NCI-H1436 treated with DMSO at 0.1 percent for 48 hours (cell line): ENCODE measurements around the gene GHRL.

Source experiments
- DNase-seq: peaks from one replicate; lab custom pipeline; 2025; lab: John Stamatoyannopoulos, UW

The GHRL gene

DNA sequence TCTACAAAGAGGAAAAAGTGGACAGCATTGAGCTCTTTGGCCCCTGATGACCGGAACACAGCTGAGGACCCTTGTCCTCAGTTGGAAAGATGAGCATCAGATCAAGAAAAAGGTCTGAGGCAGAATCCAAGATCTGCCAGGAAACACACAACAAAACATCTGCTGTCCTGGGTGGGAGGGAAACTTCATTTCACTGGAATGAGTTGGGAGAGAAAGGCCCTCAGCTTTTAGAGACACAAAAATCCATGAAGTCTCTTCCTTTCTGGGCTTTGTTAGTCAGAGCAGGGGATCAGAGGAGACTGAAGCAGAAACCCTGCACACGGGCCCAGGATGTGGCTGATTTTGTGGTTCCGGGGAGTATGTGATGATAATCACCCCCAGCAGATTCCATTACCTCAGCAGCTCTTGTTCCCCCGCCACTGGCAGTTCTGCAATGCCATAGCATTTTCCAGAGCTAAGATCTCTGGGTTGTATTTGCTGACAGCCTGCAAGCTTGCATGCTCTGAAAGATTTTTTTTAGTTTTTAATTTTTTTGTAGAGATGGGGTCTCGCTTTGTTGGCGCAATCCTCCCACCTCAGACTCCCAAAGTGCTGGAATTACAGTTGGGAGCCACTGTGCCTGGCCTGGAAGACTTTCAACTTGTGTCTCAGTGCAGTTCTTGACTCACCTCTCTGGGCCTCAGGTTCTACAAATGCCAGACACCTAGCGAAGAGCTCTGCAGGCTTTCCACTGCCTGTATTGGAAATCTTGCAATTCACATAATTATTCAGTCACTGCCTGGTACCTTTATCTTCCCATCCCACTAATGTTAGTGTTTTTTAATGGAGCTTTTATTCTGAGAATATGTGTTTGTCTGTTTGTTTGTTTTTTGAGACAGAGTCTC lies 50.3 kb downstream of the GHRL start:
- DNase-seq, result no peak

DNA sequence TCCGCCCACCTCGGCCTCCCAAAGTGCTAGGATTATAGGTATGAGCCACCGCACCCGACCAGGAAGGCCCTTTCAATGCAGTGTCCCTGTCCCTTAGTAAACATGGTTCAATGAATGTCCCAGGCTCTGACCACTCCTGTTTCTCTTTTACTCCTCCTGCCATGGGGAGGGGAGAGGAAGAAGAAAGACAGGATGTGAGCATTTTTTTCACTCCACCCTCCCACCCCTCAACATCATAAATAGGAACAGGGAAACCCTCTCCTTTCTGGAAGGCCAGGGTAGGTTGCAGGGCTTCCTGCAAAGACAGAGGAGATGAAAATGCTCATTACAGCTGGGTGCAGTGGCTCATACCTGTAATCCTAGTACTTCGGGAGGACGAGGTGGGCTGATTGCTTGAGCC lies 51.9 kb downstream of the GHRL start:
- DNase-seq, result no peak

DNA sequence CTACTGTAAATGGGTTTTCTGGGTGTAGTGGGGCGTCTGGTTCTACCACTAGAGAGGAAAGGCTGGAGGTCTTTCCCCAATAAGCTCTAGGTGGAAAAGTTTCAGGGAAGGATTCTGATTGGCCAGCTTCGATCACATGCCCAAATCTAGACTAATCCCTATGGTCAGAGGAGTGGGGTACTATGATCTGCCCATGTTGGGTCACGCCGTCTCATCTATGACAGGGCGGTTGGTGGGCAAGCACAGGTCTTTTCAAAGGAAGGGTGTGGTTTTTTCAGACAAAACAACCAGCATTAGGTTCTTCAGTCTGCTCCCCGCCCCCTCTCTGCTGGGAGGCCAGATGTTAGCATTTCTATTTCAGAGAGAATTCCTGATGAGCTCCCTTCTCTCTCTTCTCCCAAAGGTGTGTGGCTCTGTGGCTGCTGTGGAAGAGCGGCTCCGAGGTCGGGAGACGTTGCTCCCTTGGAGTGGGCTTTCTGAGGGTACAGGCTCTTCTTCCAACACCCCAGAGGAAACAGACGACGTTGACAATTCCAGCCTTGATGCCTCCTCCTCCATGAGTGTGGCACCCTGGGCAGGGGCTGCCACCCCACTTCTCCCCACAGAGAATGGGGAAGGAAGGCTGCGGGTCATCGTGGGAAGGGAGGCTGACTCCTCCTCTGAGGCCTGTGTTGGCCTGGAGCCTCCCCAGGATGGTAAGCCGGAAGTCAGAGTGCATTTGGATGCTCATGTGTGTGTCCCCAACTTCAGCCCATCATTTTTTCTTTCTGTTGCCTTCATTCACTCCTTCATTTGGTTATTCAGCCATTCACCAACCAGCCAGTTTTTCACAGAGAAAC lies 54.2 kb downstream of the GHRL start:
- no peak for DNase-seq
